A204.1 (cell line): ENCODE data around the gene VILL.

Experiments
- FAIRE-seq: peaks from 2 replicates; lab custom pipeline; 2012; peaks lifted over from hg19 to GRCh38; lab: Jason Lieb, UNC

VILL gene

DNA sequence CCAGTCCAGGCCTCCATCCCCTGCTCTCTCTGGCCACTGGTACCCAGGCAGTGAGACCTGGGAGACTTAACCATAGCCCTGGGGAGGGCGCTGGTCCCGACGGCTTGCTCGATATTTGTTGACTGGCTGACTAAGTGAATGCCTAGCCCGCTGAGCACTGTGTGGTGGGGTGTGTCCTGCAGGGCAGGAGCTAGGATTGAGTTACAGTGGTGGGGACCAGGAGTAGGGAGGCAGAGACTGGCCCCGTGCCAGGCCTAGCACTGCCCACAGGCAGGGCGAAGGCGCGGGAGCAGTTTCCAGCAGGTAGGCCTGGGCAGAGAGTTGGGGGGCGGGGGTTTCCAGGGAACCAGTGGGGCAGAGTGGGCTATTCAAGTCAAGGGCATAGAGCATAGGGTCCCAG lies at the start of gene VILL:
Gene VILL (plus strand): TSS at position 260 of the 400 bp plus-strand sequence. CDS start 2,887 bp downstream, outside the sequence.
- FAIRE-seq: no peak

DNA sequence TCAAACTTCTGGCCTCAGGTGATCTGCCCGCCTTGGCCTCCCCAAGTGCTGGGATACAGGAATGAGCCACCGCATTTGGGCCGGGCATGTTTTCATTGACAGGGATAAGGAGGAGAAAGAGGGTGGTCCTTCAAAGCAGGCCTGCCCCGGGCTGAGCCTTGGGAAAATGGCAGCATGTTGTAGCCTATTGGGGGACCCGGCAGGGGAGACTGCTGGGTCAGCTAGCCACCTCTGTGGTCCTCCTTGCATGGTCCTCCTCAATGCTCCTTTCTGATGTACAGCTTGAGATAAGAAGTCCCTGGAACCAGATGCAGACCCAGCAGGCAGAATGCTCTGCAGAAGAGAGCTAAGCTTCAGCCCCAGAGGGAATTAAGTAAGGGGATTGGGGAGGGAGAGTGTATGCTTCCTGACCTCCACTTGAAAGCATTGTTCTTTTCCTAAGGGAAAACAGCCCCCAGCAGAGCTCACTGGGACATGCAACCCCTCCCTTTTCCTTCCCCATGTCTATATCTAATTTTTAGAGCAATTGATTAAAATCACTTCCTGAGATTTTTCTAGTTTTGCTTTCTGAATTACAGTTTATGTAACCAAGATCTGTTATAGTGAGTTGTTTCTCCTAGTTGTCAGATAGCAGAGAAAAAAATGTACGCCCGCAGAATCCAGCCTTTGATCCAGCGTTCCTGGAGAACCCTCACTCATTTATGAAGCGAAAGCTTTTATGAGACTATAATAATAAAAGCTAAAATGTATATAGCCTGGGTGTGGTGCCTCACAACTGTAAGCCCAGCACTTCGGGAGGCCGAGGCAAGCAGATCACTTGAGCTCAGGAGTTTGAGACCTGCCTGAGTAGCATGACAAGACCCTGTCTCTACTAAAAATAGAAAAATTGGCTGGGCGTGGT lies 48.7 kb upstream of the VILL start:
- FAIRE-seq: no peak

DNA sequence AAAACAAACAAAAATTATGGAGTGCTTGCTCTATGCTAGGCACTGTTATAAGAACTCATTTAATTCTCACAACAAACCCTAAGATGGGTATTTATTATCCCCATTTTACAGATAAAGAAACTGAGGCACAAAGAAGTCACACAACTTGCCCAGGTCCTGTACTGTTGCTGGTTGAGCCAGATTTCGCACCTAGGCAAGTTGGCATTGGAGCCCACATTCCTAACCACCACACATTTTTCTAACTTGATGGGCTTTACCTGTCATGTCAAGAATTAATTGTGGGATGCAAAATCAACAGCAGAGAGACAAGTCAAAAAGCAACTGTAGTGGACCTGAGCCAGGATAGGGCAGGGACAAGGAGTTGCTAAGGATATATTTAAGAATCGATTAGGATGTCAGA lies 47.9 kb upstream of the VILL start:
- no peak for FAIRE-seq

DNA sequence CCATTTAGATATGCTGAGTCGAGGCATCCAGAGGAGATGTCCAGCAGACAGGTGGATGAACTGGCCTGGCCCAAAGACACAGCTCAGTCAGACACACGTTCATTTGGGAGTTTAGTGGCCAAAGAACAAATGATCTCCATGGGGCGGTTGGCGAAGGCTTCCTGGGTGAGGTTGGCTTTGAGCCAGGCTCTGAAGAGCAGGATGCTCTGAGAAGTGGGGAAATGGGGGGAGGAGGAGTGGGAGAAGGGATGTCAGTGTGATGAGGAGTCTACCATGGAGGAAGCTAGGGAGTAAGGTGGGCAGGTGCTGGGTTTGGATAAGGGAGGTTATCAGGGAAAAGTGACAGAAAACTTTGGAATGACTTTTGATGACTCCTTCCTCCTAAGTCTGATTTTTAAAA lies 47.5 kb upstream of the VILL start:
- FAIRE-seq: no peak

DNA sequence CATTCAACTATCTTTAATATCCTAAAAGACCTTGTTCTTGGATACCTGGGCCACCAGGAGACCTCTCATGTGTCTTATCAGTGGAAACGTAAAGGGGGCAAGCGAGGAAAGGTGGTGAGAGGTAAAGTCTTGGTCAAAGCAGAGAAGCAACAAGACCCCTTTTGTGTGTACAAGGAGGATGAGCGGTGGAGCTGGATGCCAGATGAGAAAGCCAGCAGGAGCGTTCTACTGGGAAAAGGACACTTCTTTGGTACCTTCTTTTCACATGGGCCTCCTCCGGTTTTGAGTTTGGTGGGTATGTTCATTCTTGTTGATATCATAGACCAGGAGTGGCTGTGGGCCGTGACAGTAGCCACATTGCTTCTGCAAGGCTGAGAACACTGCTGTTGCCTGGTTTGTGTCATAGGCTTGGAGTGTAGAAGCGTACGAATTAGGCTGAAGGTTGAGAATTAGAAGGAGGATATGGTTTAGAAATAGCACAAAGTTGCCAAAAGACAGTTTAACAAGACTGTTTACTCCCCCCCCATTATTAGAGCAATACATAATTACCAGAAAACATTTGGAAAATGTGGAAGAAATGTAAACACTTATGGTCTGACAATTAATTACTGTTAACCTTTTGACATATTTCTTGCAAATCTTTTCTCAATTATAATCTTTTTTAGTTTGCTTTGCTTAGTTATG lies 46.8 kb upstream of the VILL start:
- no peak for FAIRE-seq

DNA sequence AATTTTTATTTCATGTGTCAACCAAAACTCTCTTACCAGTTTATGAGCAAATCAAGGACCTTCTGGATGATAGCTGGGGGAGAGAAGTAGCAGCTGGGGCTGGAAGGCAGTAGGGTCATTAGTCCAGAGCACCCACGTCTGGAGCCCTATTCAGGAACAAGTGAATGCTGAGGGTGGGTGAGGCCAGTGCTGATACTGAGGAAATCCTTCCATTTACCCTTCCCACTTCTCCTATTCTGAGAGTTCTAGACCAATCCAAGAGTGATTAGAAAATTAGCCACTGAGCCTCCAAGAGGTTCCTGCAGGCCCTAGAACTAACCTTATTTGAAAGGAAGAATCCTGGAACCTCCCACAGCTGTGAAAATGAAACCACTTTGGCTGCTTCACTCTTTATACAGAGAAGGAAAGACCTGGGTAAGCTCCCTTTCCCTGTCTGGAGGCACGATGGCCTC lies 46.2 kb upstream of the VILL start:
- no peak for FAIRE-seq

DNA sequence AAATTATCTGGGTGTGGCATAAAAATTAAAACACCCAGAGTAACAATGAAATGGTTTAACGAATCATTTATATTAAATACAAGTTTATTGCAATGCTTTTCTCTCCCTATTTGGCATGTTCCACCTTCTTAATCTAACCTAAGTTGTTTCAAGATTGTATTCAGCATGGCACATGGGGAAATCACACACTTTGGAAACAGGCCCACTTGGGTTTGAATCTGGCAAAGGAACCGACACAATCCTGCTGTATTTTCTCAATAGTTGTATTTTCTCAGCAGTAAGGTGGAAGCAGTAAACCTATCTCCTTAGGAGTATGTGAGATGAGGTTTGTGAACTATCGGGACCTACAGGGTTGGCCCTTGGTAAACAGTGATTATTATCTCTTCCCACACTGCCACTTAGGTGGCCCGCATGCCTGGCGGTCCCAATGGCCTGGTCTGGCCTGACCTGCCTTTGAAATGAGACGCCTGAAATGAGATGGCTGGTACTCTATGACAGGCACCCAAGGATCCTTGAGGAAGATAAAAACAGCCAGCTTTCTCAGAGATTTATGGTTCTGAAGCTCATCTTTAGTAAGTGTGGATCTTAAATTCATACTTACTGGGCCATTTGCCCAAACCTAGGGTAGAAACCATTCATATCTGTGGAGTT lies 45.3 kb upstream of the VILL start:
- no peak for FAIRE-seq

DNA sequence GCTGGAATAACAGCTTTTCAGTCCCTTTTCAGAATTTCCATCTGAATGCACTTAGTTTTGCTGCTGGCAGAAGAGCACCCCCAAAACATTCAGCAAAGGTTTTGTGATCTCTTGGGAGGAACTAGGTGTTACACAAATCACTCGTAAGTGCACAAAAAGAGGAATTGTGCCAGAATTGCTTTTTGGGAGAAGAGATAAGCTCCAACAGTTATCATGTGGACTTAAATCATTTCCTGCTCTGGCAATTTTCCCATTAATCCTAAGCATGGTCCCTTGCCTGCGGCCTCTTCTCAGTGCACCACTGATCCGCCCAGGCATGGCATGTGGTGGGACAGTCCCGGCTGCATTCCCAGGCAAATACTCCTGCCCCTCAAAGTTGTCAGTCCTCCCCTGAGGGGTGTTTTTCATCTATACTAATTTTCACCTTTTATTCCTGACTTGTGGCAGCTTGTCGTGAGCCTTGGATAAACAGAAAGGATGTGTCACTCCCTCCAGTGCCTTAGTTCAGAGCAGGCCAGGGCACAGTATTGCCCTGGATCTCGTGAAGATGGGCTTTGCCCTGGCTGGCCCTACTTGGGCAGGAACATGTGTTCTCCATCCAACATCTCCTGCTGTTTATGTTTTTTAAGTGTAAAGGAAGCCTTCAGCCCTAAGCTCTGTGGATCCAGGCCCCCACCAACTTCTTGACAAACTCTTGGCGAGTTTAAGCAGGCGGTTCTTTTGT lies 44.6 kb upstream of the VILL start:
- FAIRE-seq: no peak

DNA sequence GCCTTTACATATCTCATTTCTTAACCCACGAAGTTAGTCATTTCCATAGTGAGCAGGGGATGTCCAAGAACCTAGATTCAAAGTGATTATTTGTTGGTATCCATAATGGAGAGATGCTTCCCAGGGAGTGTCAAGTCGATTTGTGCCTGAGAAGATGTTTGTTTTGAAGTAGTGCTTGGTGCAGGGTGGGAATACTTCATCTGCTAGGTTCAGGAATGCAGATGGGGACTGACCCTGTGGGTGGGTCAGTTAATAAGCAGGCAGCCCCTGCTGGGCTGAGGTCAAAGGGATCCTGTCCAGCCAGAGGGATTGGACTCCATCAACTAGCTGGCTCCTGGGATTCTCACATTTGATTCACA lies 44.1 kb upstream of the VILL start:
- FAIRE-seq: no peak

DNA sequence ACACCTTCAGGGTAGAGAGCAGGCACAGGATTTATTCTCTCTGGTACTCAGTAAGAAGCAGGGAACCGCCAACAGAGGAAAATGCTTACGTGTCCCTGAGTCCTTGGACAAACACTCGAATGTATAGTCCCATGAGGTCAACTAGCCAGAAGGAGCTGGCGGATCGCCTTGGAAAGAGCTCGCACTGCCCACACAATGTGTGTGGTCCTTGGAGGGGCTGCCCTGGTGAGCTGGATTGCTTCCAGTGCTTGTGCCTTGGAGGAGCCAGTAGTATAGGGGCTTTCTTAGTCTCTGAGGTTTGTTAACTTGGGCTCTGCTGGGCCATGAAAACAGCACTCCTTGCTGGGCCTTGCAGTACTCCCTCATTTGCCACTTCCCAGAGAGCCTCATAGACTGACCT lies 40.7 kb upstream of the VILL start:
- FAIRE-seq: no peak

DNA sequence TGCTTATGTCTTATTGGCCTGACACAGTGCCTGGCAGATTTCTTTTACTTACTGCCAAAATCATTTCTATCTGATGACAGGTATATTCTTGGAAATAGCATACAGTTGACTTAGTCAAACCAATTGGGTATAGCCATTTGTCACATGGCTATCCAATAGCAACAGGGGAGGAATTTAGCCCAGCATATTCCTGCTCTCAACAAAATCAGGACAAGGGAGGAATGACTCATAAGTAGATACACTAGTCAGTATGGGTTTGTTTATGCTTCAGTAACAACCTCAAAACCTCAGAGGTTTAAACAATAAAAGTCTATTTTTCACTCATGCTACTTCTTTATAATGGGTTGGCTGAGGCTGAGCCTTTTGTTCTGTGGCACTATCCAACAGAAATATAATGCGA lies 38.0 kb upstream of the VILL start:
- no peak for FAIRE-seq

DNA sequence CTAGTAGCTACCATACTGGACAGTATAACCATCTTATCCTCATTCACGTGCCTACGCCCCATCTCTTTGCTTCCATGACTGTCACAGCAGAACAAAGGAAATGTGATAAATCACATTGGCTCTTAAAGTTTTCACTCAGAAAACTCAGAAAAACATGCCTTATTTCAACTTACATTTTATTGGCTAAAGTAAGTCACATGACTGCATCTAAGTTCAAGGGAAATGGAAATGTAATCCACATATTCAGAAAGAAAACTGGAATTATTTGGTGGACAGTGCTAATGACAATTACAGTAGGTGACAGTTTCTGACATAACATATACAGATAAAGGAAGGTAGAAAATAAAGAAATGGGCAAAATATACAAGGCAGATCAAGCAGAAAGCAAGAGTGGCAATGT lies 37.4 kb upstream of the VILL start:
- FAIRE-seq: no peak

DNA sequence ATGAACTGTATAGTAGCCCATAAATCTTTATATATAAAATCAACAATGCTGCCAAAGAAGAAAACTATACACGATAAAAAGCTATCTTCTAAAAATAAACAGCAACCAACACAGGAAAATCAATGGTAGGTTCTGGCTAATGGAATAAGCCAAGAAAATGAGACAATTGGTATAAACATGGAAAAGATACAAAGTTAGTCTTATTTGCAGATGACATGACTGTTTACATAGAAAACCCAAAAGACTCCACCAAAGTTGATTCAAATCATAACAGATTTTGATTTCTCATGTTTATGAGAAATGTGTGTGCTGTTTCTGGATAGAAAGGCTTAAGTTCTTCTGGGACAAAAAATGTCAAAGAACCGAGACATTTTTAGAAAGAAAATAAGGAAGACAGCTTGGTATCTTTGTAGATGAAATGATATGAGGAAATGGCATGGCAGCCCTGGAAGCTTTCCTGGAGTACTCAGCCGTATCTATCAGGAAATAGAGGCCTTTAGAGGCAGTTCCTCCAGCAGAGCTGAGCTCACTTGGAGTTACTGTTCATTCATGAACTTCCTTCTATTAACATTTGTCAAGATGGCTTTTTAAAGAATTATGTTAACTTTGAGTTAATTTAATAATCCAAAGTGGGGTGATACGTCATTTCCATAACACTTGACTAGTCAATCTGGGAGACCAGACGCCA lies 36.7 kb upstream of the VILL start:
- no peak for FAIRE-seq

DNA sequence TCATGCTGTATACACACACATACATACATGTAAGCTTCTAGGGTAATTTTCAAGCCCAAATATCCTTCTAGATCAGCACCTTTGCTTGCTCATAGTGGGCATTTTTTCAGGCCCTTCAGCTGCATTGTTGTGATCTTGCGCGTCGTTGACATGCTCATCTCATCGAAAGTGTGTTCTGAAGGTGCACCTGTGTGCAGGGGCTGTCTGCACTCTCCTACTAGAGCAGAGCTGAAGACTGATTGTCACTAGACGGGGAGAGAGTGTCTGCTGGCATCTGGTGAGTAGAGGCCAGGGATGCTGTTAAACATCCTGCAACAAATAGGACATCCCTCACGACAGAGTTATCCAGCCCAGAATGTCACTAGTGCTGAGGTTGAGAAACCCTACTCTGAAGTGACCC lies 35.7 kb upstream of the VILL start:
- FAIRE-seq: no peak

DNA sequence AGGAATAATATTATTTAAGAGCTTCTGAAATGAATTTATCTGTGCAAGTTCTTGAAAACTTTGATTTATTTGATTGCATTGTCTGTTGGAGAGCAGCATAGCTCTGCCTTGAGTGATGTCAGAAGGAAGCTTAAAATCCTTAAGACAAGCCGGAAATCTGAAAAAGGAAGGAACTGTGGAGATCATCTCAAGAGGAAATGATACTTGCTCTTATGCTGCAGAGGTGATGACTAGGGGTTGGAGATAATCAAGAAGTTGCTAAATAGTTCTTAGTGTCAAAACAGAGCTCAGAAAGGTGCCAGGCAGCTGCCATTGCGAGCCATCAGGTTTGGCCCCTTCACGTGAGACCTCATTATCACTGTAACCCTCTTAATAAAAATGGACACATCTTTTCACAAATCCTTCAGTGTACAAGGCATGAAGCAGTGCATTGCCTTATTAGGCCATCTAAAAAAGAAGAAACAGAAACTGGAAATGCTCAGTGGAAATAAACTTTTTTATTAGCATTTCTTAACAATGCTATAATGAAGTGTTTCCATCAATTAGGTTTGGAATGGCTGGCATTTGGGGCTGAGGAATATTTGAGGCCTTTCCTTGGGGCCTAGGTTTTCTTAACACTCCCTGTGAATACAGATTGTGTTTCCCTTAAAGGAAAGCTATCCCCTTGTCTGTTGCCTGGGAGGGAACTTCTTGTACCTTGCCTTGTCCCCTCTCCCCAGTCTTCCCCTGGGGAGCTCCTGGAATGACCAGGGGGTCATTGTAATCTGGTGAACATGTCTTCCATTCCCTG lies 34.5 kb upstream of the VILL start:
- no peak for FAIRE-seq

DNA sequence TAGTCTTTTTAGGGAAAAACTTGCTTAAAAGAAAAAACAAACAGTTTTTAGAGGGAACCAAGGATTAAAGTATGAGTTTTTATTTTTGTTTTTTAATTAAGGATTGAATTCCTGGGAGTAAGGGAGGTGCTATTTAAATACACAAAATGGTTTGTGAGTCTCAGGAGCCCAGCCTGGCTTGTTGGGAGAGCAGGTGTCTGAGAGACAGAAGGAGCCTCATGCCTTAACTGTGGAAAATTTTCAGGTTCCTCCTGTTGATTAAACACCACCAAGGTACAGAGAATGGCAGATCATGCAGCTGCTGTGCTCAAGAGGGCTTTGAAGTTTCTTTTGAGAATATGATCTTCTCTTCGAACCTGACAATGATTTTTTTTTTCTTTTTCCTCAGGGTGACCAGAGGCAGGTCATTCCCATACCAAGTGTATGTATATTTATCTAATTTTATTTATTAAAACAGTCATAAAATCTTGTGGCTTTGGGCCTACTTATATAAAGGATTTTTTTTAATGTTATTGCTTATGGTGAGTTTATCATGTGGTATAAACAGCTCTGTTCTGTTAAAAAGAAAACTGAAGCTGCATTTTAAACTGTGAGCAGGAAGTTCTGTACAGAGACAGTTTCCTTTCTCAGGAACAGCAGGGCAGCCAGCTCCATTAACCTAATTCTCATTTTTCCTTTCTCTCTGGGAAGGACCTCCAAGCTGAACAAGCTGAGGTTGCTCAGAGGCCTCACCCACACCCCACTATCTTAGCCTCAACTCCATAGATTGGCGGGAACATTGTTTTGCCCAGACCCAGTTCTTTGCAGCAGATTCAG lies 33.7 kb upstream of the VILL start:
- no peak for FAIRE-seq

DNA sequence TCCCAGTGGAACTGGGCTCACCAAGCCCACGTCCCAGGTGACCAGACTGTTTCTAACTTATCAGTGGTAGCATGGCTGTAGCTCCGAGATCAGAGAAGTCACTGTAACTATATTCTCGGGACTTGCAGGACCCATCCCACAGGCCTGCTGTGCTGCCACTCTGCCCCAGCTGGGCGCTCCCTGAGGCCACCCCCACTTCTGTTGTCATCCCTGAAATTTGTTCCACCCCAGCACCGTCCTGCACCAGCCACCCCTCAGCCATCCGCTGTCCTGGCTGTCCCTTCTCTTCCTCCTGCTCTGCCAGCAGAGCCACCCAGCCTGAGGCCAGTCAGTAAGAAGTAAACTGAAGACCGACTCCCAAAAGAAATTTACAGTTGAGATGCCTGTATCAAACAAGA lies 33.0 kb upstream of the VILL start:
- no peak for FAIRE-seq

DNA sequence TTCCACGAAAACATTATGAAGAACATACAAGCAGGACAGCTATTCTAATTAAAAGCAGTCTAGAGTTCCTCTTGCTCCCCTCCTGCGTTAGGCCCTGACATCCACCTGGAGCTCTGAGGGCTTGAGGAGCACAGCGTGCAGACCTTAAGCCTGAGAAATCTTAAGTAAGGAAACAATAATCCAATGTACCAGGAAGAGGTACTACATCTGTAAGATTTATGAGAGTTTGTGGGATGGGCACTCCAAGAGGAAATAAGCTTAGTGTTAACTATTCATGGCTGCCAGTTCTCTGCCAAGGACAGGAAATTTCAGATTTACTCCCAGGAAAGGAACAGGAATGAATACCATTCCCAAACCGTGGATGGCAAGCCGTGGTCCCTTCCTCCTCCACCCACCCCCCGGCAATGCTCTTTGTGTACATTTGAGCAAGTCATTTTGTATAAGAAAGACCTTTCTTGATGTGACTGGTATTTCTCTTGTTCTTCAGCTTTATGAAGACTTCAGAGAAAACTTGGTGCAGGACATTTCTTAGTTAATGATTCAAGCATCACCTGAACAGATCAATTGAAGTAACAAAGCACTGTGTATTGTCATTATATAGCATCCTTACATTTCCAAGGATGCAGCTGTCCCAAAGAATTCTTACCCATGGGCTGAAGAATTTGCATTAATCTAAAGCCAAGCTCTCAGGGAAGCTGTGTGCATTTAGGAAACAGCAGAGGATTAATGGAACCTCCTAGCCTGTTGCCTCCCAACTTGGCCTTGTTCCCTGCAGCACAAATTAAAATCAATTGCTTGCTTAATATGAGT lies 28.8 kb upstream of the VILL start:
- no peak for FAIRE-seq

DNA sequence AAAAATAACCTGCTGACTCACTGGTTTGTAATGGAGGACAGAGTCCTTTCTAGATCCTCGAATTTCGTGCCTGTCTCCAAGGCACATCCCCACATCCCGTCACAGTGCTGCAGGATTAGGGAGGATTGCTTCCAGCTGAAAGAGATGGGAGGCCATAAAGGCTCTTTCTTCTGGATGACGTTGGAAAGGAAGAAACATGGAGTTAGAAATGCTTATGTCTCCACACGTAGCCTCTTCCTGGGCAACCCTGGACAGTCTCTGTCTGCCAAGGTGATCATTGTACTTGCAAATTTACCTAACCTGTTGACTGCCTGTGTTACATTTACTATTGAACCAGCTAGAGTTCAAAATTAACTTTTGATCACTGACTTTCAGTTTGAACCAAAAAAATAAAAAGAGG lies 27.6 kb upstream of the VILL start:
- no peak for FAIRE-seq
